ENCODE results near the gene BUB3.

- TF ChIP-seq CTCF (CRISPR knock-in tag; IDR thresholded peaks at IDR 0.05) (no peak), MEIS1 (CRISPR knock-in tag; IDR thresholded peaks at IDR 0.05; ENCODE audit: borderline replicate concordance) (no peak), KMT2A (CRISPR knock-in tag; IDR thresholded peaks at IDR 0.05) (no peak), ZFP1 (CRISPR knock-in tag; IDR thresholded peaks at IDR 0.05) (no peak), EZH2 (conservative IDR thresholded peaks at IDR 0.05; ENCODE audit: low read depth, low read length) (no peak), NR2F6 (IDR thresholded peaks at IDR 0.05) (no peak), NR2F6 (CRISPR knock-in tag; IDR thresholded peaks at IDR 0.05) (no peak), ZSCAN20 (CRISPR knock-in tag; IDR thresholded peaks at IDR 0.05; ENCODE audit: borderline replicate concordance) (no peak), ZNF576 (CRISPR knock-in tag; IDR thresholded peaks at IDR 0.05) (no peak), NFE2L2 (IDR thresholded peaks at IDR 0.05; ENCODE audit: low read length) (no peak), ZNF274 (CRISPR knock-in tag; IDR thresholded peaks at IDR 0.05) (no peak), ZBTB40 (IDR thresholded peaks at IDR 0.05) (no peak), ZBTB40 (CRISPR knock-in tag; IDR thresholded peaks at IDR 0.05) (no peak), LBX2 (CRISPR knock-in tag; IDR thresholded peaks at IDR 0.05; ENCODE audit: borderline replicate concordance) (no peak), NFRKB (IDR thresholded peaks at IDR 0.05) (no peak)
These were observed 37.7 kb downstream of the BUB3 start for GRCh38 chr10:123191886-123192285.

Measured in HepG2 (cell line).